GM21528 (cell line): Measurements from ENCODE around the gene CEP57.
A peak's percentile ranks its signal among the peaks of the same experiment; 100 is the strongest.
"Not testable (repeated sequence)": the region's sequence is repeated elsewhere in the genome, so short reads cannot be mapped to it uniquely, and the experiment has no call there.

ENCODE experiments used
- ATAC-seq: cut with Tn5 transposase; IDR thresholded peaks from one replicate; pipeline ENCODE4 v1.9.1; 2021; ENCODE audit warnings: mild to moderate bottlenecking, moderate library complexity; ENCODE audit not compliant: unreplicated experiment, low FRiP score

CEP57 gene

DNA sequence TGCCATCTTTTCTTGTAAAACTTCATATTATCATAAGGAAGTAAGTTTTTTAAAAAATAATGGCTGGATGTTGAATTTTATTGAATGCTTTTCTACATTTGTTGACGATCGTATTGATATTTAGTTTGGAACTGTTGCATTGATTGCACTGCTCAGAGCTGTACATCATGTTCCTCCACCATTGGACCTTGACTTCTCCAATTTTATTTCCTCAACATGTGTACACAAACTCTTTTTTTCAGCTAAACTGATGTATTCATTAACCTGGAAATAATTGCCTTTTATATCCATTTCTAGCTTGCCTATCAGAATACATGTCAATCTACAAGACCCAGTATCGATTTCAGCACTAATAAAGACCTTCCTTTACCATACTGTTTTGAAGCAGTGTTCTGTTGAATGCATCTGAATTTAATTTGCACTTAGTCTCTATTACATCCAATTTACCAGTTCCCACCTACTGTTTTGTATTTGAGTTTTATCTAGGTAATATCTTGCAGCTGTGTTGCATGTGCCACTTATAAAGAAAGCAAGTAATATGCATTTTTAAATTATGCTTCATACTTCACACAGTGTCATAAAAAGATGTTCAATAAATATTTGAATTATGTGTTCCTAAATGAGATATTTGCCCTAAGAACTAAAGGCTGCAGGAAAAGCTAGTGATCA is 5.5 kb downstream of the CEP57 start:
- no peak for ATAC-seq

DNA sequence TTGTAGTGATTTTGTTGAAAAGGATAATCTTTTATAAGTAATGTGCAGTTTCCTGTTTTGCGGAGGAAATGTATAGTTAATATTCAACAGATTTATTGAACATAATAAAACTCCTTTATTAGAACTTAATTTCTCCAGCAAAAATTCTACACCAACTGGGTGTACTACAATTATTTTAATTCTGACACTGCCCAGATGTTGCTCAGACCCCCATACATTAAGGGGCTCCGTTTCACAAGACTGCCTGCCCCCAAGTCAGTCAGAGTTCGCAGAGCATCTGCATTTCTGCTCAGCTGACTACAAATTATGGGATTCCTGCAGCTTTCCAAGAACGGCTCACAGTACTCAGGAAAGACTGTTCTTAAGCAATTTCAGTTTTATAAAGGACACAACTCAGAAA is 6.2 kb downstream of the CEP57 start:
- no peak for ATAC-seq

DNA sequence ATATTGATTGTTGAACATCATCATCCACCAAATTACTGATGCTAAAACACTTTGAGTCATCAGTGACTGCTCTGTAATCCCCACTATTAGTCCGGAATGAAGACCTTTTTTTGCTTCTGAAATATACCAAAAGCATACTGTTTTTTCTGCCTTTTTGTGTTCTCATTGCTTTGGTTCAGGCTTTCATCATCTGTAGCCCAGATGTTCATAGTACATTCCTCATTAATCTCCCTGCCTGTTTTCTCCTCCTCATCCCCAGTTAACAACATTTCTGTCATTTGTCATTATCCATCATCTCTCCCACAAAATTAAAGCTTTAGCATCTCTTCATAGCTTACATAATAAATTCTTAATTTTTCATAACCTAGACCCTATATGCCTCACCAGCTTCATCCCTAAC is 9.2 kb downstream of the CEP57 start:
- no peak for ATAC-seq

DNA sequence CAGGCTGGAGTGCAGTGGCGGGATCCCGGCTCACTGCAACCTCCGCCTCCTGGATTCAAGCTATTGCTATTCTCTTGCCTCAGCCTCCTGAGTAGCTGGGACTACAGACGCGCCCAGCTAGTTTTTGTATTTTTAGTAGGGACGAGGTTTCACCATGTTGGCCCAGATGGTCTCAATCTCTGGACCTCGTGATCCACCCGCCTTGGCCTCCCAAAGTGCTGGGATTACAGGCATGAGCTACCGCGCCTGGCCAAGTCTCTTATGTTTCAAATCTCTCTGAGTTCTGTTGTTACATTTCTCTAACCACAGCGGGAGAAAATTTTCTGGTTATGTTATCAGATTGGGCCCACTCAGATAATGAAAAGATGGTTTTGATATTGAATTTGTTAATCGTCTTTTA is 10.1 kb downstream of the CEP57 start:
- ATAC-seq: no peak

DNA sequence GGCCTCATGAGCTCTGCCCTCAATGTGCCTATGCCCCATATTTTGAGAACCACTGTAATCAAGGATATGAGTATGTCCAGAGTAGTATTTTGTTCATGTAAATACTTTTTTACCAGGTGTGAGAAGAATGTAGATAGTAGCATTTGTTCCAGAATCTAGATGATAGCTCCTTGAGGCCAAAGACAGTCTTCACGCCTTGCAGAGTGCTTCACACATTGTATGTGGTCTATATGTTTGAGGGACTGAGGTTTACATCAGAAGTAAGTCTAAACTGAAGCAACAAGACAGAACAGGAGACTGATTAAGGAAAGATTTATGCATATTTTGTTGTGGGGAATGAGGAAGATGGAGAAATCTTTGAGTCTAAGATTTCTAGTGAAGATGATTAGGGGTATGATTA is 12.5 kb downstream of the CEP57 start:
- ATAC-seq: no peak

DNA sequence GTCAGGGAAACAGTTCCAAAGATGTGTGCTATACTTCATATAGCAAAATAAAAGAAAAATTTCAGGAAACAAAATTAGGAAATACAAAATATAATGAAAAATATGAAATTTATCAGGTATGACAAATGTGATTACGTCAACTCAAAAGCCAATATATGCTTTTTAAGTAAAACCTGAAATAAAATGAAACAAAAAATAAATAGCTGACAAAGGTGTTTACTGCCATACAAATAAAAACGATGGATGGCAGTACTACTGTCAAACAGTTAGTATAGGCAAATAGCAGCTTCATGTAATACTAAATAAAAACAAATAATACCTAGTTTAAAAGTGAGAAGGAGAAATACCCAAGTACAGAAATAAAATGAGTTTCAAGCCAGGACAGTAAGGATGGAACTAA is 13.7 kb downstream of the CEP57 start:
- no peak for ATAC-seq

DNA sequence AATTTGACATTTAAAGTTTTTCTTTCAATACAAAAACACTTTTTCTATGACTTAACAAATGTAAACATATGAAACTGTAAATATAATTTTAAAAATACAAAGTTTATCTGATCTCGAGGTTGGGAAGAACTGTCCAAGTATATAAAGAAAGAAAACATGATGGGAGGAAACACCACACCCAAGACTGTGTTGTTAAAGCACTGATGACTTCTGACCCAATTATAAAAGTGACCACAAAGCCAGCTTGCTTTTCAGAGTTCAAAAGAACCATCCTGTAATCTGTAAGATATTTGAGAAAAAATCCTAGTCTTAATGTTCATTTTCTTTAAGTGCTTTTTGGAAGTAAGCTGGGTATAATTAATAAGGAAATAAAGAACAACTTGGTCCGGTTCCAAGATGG is 15.6 kb downstream of the CEP57 start:
- no peak for ATAC-seq

DNA sequence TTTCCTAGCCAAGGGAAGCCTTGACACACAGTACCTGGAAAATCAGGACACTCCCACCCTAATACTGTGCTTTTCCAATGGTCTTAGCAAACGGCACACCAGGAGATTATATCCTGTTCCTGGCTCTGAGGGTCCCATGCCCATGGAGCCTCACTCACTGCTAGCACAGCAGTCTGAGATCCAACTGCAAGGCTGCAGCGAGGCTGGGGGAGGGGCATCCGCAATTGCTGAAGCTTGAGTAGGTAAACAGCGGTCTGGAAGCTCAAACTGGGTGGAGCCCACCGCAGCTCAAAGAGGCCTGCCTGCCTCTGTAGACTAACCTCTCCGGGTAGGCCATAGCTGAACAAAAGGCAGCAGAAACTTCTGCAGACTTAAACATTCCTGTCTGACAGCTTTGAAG is 16.2 kb downstream of the CEP57 start:
- not testable (repeated sequence) for ATAC-seq

DNA sequence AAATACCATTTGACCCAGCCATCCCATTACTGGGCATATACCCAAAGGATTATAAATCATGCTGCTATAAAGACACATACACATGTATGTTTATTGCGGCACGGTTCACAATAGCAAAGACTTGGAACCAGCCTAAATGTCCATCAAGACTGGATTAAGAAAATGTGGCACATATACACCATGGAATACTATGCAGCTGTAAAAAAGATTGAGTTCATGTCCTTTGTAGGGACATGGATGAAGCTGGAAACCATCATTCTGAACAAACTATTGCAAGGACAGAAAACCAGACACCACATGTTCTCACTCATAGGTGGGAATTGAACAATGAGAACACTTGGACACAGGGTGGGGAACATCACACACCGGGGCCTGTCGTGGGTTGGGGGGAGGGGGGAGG is 20.8 kb downstream of the CEP57 start:
- ATAC-seq: not testable (repeated sequence)

DNA sequence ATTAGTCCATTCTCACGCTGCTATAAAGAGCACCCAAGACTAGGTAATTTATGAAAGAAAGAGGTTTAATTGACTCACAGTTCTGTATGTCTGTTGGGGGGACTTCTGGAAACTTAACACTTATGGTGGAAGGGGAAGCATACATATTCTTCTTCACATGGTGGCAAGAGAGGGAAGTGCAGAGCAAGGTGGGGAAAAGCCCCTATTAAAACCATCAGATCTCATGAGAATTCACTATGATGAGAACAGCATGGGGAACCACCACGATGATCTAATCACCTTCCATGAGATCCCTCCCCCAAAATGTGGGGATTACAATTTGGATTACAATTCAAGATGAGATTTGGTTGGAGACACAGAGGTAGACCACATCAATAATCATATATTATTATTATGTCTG is 25.7 kb downstream of the CEP57 start:
- ATAC-seq: no peak

DNA sequence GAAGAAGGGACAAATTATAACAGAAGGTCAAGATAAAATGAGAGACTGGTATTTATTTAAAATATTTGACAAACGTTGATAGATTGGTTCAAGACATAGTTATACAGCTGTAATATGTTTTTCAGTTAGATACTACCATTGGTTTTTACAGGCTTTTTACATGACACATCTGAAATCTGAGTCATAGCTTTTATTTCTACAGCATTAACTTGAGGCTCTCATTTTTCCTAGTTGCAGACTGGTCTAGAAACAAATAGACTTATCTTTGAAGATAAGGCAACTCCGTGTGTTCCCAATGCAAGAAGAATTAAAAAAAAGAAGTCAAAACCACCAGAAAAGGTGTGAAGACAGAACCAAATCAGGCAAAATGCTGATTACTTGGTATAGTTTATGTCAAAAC is 31.3 kb downstream of the CEP57 start:
- ATAC-seq: no peak

DNA sequence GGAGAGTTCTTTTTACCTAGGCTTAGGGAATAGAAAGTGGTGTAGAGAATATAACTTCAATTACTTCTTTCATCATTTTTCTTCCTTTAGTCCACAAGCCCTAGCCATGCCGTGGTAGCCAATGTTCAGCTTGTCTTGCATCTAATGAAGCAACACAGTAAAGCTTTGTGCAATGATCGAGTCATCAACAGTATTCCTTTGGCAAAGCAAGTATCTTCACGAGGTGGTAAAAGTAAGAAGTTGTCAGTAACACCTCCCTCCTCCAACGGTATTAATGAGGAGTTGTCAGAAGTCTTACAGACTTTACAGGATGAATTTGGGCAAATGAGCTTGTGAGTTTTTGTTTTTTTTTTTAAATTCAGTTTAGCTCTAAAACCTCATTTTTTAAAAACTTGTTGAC is 37.4 kb downstream of the CEP57 start:
- ATAC-seq: no peak

DNA sequence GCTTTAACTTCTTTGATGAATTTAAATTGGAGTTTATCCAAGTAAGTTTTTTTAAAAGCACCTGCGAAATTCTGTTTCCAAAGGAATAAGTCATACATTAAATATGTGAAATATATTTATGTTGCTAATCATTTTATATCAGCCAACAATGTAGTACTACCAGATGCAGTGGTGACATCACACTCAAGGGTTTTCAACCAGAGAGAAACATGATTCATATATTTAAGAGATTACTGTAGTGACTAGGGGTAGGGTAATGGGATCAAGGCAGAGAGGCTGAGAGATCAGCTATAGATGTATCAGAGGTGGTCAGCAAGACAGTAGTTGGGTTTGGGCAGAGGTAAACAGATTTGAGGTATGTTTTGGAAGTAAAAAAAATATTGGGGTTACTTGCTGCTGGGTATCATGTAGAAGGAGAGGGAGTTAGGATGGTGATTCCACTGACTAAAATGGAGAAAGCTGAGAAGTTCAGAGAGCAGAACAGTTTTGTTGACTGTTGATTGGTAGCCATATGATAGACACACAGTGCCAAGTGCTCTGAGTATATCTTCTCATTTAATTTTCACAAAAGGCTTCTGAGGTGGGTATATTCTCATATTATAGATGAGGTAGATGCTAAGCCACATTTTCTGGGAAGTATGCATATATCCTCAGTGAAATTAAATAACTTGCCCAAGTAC is 39.4 kb downstream of the CEP57 start:
- ATAC-seq: no peak

DNA sequence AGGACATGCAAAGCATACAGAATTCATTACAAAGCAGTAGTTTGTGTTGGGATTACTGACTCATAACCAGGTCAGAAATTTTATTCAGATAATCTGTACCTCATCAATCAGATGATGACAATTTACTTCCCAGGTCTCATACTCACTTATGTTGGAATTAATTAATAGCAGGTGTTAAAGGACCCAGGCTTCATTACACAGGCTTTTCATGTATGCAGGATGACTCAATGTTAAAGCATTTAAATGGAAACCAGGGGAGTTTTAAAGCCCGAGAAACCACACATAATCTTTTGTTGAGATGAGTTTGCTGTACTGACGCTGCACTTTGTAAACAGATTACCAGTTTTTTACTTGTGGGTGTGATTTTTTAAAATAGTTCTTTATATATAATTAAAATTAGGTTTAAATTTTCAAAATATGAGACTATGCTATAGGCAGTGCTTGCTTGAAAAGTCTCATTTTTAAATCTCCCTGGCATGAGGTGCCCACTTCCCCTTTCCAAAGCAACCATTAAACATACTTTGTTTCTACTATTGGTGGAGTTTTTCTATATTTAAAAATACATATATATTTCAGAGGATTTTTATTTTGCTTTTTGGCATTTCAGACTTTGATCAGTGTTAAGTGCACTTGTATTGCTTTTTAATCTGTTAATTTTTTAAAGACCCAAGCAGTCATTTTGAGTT is 41.0 kb downstream of the CEP57 start:
- no peak for ATAC-seq

DNA sequence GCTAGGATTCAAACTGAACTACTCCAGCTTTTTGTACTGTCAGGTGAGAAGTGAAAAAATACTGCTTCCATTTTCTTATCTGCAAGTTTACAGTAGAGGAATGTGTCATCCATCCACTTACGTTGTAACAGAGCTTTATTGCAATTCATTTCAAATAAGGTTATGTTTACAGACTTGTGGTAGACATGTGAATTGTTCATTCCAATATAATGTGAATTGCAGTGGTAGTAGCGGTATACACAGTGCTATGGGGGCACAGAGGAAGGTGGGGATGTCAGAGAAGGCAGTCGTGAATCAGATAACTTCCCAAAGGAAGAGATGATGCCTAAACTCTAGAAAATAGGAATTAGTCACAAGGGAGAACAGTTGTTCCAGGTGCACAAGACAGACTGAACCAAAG is 42.5 kb downstream of the CEP57 start:
- ATAC-seq: no peak

DNA sequence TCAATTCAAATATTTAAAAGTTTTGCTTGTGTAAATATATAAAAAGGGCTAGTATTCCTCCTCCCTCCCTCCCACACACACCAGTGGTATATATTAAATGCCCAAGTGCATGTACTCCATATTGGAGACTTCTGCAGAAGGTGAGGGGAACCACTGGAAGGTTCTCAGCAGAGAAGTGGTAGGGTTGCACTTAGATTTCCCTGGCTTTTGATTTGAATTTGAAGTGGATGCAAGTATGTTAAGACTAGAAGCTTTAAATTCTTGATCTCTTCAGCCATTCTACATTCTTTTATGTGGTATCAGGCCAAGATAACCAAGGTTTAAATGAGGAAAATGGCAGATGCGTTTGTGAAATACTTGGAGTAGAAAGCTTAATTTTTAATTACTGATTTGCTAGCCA is 43.1 kb downstream of the CEP57 start:
- ATAC-seq: no peak

DNA sequence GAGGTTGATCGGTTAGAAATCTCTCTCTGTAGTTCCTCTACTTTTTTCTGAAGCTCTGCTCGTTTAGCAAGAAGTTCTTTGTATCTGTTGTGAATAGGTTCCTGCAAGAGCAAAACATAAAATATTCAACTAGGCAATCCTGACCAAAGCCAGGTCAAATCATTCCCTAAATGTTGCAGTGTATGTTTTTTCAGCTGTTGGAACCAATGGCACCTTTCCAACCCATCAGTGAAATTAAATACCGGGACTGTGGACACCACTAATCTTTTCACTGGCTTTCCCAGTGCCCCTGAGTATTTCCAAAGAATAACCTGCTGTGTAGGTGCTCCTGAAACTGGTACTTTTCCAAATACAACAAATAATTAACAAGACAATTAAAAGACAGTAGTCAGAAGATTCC is 45.1 kb downstream of the CEP57 start:
- ATAC-seq: no peak

DNA sequence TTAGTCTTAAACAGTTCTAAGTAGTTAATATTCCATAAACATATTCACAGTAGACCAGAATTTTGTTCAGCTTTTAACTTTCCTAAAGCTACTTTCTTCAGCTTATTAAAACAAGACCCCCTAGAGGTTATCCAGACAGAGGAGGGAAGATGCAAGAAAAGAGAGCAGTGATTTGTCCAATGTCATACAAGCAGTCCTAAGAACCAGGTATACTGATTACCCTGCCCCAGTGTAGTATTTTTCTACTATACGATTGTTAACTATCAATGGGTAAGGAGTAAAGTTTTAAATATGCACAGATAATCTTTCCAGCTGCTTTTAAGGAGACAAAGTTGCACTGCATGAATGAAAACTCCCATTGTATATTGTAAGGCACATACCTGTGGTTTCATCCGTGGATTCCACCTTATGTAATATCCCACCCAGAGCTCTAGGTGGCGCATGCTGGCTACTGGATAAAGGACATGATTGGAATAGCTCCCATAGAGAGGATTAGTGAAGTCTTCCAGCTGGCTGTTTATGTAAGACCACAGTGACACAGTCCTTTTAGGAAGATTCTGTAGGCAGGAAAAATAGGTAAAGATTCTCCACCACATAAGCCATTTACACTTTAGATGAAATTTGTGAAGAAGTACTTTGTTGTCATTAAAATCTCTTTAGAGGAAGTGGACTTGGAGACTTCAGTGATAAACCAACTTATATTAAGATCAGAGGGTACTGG is 45.6 kb downstream of the CEP57 start:
- peak; percentile 90 for ATAC-seq

DNA sequence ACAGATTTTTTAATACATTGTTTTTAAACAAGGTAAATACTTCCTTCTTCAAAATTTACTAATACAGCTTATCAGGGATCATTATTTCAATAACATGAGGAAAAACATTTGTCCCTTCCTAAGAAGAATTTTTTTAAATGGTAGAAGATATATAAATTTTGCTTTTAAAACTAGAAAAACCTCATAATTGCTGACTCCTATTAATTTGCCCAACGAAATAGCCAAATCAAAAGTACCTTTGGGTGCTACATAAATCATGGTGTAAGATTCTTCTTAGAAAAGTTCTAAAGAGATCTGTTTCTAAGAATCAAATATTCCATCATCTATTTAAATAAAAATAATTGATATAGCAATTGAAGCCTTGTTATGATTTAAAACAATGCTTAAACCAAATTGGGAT is 54.9 kb downstream of the CEP57 start:
- ATAC-seq: no peak

DNA sequence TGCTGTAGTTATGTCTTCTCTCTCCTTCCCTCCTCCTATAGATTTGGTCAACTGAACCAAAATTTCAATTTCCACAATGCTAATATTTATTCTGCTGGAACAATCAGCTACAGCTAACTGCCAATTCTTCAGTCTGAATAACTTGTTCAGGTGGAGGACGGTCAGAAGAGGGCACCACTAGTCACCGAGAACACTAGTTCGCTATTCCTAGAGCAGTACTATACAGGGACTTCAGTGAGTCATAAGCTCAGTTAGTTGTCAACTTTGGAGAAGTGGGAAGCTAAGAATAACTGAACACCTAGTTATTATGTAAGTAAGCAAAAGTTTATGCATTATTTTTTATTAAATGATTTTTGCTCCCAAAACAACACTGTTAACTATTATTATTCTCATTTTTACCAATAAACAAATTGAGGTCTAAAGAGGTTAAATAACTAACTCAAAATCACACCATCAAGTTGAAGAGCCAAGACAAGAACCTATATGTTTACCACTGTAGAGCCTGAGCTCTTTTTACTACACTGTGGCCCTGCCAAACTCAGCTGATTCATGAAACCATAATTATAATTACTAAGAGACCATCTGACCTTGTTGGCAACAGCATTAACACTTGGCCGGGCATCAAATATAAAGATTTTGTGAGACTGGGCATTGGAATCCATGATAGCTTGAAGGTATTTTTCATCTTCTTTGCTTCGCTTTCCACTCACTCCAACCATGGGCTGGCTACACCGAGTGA is 59.0 kb downstream of the CEP57 start:
- no peak for ATAC-seq

DNA sequence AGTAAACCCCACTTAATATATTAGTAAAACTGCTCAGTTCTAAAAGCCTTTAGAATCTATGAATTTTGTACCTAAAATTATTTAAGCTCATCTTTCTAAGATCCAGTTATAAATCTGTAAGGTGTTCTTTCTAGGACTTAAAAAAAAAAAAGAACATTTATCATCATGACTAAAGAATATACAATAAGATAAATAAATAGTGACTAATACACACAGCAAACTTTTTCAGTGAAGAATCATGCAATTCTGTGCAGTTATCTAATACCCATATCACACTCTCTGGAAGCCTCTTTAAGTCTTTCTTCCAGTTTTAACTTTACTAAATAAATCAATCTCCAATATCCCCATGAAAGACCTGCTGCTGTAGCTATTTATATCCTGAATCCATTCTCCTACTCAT is 59.8 kb downstream of the CEP57 start:
- no peak for ATAC-seq
